ENCODE measurements around the gene IZUMO1R.
A peak's percentile ranks its signal among the peaks of the same experiment; 100 is the strongest.

Gene IZUMO1R

GRCh38 chr11:94303966-94304958 lies at the start of gene IZUMO1R:
IZUMO1R (plus strand) TSS chr11:94304580; CDS start chr11:94305637, 1,057 bp downstream.
- DNase-seq, result no peak

- no peak for DNase-seq
Measured at GRCh38 chr11:94271885-94272372, 32.5 kb upstream of the IZUMO1R start.

DNA sequence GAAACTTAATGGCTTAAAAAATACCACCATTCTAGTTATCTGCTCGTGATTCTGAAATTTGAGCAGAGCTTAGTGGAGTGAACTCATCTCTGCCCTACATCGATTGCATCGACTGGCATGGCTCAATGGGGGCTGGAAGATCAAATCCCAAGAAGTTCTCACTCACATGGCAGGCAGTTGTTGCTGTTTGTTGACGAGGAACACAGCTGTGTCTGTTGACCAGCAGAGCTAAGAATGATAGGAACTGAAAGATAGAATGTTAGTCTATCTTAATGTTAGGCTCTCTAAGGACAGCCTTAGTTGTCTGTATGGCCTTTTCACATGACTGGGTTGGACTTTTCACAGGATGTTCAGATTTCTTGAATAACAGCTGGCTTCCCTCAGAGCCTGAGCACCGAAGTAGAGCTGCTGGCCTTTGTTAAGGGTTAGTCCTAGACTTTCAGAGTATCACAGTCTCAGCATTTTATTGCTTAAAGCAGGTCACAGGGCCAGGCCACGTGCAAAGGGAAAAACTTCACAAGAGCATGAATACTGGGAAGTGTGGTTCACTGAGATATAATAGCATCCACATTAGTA lies 31.6 kb upstream of the IZUMO1R start:
- no peak for DNase-seq

GRCh38 chr11:94275961-94276360 lies 28.4 kb upstream of the IZUMO1R start:
- DNase-seq, result no peak

GRCh38 chr11:94276943-94277342 lies 27.4 kb upstream of the IZUMO1R start:
- no peak for DNase-seq

GRCh38 chr11:94278207-94278606 lies 26.2 kb upstream of the IZUMO1R start:
- peak; percentile 4 for DNase-seq

DNA sequence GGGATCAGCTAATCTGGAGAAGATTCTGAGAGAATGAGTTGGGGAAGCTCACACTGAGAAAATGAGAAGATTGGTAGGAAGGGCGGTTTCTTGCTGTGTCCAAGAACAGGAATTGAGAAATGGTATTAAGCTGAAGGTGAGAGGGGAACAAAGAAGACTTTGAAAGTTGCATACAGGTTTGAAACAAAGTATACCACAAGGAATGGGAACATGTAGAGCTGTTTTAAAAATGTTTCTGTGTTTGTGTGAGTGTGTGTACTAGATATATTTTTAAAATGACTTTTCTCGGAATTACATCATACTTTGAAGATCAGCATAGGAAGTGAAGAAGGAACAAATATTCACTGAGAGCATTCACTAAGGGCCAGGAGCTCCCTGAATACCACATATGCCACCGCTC lies 24.4 kb upstream of the IZUMO1R start:
- DNase-seq, result no peak

- no peak for DNase-seq
Measured at GRCh38 chr11:94281324-94281723, 23.1 kb upstream of the IZUMO1R start.

GRCh38 chr11:94283678-94284077 lies 20.7 kb upstream of the IZUMO1R start:
- DNase-seq, result no peak

DNA sequence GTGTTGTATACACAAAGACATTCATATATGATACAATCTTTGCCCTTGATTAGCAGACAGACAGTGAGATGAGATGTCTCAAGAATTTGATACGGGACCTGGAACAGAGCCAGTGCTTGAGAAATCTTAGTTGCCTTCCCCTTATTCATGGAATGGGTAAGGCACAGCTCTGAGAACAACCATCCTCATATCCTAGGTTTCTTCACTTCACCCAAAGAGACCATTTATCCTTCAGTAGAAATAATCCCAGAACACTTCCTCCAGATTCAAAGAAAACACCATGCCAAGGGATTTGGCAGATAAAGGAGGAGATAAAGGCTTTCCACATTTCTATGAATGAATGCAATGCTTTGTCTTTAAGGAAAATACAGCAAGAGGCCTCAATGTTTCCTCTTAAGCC lies 8.8 kb upstream of the IZUMO1R start:
- DNase-seq, result no peak

DNA sequence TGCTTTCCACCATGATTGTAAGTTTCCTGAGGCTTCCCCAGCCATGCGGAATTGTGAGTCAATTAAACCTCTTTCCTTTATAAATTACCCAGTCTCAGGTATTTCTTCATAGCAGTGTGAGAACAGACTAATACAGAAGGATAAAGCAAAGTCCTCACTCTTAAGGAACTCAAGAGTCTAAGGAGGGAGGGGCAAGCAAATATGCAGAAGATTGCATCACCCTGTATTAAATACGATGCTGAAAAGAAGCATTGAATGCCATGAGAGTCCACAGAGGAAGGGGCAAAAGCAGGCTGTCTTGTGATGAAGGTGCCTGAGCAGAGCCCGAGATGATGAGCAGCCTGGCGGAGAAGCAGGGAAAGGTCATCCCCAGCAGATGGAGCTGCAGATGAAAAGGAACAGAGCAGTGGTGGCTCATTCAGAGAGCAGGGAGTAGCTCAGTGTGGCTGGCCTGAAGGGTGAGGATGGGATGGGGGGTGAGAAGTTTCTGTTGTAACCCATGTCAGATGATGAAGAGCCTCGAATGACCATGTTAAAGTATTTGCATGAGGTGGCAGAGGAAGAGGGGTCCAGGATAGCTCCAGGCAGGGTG lies 6.3 kb upstream of the IZUMO1R start:
- no peak for DNase-seq

DNA sequence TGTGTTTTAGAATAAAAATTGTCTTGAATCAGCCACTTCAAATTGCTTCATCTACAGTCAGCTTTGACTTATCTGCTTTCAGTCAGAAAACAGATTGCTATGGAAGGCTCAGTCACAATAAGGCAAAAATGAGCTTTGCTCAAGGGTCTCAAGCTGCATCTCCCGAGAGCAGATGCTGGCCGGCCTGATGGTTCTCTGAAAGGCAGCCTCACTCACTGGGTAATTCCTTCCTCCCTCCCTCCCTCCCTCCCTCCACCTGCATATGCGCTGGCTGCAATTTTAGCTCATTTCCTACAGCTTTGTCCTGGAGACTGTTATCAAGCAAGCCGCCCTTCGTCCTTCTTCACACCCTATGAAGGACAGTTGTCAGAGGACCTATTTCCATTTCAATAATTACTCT lies 1.6 kb upstream of the IZUMO1R start:
- no peak for DNase-seq

GRCh38 chr11:94305146-94305545 lies 766 bp downstream of the IZUMO1R start:
- no peak for DNase-seq

DNA sequence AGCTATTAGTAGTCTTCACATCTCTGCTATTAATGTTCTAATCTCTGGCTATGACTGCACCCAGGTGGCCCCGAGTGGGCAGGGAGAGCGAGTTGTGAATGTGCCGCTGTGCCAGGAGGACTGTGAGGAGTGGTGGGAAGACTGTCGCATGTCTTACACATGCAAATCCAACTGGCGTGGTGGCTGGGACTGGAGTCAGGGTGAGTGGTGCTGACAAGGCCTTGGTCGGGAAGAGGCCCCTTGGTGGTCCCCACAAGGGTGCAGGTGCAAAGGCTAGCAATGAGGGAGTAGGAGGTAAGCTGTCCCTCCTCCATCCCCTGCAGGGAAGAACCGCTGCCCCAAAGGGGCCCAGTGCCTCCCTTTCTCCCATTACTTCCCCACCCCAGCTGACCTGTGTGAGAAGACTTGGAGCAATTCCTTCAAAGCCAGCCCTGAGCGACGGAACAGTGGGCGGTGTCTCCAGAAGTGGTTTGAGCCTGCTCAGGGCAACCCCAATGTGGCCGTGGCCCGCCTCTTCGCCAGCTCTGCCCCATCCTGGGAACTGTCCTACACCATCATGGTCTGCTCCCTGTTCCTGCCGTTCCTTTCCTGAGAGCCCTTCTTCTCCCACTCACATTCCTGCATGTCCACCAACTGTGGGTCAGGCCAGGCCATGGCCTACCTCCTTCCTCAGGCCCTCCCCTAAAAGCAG lies 2.9 kb downstream of the IZUMO1R start:
- DNase-seq, result no peak

GRCh38 chr11:94308024-94308423 lies 3.6 kb downstream of the IZUMO1R start:
- DNase-seq, result no peak

DNA sequence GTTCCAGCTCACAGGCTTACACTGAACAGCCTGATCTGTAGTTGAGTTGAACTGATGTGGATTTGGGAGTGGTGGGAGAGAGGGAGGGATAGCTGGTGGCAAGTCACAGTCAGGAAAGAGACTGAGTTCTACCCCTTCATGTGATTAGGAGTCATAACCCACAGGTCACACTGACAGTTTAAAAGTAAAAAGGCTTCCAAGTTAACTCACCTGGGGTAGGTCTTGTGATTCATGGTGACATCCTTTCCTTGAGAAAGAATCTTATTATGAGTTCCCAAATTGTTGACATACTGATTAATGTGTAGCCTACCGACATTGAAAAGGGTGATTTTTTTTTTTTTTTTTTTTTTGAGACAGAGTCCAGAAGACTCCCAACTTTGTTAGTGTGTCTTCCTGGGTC lies 5.4 kb downstream of the IZUMO1R start:
- DNase-seq, result no peak

DNA sequence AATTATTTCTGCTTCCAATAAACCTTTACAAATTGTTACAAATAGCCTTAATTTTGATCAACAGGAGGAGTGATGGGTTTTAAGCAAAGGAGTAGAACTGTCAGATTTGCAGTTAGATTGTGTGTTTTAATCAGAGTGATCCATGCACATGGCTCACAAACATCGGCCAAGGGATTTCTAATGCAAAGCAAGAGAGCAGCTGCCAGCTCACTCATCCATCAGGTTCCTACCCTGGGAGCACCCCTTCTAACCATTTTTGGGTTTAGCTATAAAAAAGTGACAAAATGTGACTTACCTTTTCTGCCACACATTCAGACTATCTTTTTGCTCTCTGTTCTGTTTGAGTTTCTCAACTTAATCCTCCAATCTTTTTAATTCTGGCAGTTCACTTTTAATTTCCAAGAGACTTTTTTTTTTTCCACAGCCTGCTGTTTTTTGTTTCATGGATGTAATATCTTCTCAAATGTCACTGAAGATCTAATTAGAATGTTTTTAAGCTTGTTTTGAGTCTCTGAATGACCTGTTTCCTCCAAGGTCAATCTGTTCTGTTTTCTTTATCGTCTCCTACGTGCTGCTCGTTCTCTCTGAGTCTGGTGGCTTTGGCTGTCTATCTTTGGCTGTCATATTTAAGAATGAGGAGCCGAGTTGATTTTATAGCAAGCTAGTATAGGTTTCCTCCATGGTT lies 6.0 kb downstream of the IZUMO1R start:
- no peak for DNase-seq

- no peak for DNase-seq
Measured at GRCh38 chr11:94312339-94312738, 8.0 kb downstream of the IZUMO1R start.

GRCh38 chr11:94314064-94314463 lies 9.7 kb downstream of the IZUMO1R start:
- no peak for DNase-seq

DNA sequence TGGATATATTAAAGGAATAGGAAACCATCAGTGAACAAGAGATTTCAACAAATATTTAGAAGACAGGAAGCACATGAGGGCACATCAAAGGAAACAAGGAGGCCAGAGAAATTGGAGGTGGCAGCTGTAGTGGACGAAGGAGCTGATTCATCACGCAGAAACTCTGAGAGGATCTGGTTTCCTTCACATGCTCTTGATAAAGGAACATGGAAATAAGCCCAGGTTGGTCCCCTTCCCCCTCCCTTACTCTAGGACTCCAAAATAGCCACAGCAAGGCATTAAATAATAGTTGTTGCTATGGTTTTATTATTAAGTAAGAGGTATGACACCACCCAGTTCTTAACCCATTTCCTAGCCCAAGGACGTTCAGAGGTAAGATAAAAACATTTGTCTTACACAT lies 11.3 kb downstream of the IZUMO1R start:
- no peak for DNase-seq

DNA sequence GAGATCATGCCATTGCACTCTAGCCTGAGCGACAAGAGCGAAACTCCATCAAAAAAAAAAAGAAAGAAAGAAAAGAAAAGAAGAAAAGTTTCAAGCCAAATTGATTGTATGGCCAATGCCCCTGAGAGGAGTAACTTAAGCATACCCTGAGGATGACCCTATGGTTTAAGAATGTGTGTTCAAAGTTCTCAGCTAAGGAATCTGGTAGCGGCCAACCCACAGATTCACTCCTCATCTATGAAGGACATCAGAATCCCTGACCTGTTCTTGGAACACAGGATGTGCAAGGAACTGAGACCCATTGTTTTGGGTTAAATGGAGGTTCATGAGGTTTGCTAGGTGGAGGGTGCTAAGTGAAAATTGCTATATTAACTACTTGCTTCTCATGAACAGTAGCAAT lies 18.1 kb downstream of the IZUMO1R start:
- DNase-seq, result no peak

- no peak for DNase-seq
Measured at GRCh38 chr11:94325681-94326080, 21.3 kb downstream of the IZUMO1R start.

GRCh38 chr11:94326947-94327346 lies 22.6 kb downstream of the IZUMO1R start:
- DNase-seq, result peak; percentile 88
